ENCODE data around the gene HCK. TPM values are rescaled to one million over a fixed set of nuclear protein-coding genes. Genes with fewer than 3 reads are reported as not detected.

HCK gene
- total RNA-seq, 1 experiment from 2014 or later: 1.3 TPM

DNA sequence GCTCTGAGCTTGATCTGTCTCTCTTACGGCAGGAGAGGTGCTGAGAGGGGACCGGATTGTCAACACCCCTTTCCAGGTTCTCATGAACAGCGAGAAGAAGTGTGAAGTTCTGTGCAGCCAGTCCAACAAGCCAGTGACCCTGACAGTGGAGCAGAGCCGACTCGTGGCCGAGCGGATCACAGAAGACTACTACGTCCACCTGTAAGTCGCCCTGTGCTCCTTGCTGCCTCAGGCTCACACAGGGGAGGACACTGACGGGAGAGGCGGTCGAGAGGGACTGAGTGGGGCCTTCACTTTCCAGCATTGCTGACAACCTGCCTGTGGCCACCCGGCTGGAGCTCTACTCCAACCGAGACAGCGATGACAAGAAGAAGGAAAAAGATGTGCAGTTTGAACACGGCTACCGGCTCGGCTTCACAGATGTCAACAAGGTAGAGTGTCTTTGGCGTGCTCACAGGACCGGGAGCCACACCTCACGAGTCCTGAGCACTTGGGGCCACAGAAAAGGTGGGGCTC lies 89.5 kb downstream of the HCK start:
- no peaks in the 10 kb centered on the region for H3K9me3 Mint-ChIP-seq
- TF ChIP-seq KAT7 (CRISPR knock-in tag; IDR thresholded peaks at IDR 0.05; ENCODE audit: borderline replicate concordance): no peak
- no peak for TF ChIP-seq ZNF396 (CRISPR knock-in tag; IDR thresholded peaks at IDR 0.05; ENCODE audit: borderline replicate concordance)
- TF ChIP-seq, protein P1, sequence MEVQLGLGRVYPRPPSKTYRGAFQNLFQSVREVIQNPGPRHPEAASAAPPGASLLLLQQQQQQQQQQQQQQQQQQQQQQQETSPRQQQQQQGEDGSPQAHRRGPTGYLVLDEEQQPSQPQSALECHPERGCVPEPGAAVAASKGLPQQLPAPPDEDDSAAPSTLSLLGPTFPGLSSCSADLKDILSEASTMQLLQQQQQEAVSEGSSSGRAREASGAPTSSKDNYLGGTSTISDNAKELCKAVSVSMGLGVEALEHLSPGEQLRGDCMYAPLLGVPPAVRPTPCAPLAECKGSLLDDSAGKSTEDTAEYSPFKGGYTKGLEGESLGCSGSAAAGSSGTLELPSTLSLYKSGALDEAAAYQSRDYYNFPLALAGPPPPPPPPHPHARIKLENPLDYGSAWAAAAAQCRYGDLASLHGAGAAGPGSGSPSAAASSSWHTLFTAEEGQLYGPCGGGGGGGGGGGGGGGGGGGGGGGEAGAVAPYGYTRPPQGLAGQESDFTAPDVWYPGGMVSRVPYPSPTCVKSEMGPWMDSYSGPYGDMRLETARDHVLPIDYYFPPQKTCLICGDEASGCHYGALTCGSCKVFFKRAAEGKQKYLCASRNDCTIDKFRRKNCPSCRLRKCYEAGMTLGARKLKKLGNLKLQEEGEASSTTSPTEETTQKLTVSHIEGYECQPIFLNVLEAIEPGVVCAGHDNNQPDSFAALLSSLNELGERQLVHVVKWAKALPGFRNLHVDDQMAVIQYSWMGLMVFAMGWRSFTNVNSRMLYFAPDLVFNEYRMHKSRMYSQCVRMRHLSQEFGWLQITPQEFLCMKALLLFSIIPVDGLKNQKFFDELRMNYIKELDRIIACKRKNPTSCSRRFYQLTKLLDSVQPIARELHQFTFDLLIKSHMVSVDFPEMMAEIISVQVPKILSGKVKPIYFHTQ (CRISPR knock-in tag; IDR thresholded peaks at IDR 0.05): no peak
- no peak for TF ChIP-seq TP53 (CRISPR knock-in tag; IDR thresholded peaks at IDR 0.05)
- no peak for TF ChIP-seq MYBL2 (CRISPR knock-in tag; IDR thresholded peaks at IDR 0.05)
- no peak for TF ChIP-seq CREB1 (CRISPR knock-in tag; IDR thresholded peaks at IDR 0.05)
- no peak for TF ChIP-seq ZNF219 (CRISPR knock-in tag; IDR thresholded peaks at IDR 0.05; ENCODE audit: borderline replicate concordance)
- TF ChIP-seq ZNF416 (CRISPR knock-in tag; IDR thresholded peaks at IDR 0.05): no peak
- TF ChIP-seq, protein P2, sequence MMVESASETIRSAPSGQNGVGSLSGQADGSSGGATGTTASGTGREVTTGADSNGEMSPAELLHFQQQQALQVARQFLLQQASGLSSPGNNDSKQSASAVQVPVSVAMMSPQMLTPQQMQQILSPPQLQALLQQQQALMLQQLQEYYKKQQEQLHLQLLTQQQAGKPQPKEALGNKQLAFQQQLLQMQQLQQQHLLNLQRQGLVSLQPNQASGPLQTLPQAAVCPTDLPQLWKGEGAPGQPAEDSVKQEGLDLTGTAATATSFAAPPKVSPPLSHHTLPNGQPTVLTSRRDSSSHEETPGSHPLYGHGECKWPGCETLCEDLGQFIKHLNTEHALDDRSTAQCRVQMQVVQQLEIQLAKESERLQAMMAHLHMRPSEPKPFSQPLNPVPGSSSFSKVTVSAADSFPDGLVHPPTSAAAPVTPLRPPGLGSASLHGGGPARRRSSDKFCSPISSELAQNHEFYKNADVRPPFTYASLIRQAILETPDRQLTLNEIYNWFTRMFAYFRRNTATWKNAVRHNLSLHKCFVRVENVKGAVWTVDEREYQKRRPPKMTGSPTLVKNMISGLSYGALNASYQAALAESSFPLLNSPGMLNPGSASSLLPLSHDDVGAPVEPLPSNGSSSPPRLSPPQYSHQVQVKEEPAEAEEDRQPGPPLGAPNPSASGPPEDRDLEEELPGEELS (CRISPR knock-in tag; IDR thresholded peaks at IDR 0.05): no peak
- TF ChIP-seq, protein P3, sequence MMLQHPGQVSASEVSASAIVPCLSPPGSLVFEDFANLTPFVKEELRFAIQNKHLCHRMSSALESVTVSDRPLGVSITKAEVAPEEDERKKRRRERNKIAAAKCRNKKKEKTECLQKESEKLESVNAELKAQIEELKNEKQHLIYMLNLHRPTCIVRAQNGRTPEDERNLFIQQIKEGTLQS (CRISPR knock-in tag; conservative IDR thresholded peaks at IDR 0.05): no peak
- TF ChIP-seq ATF1 (CRISPR knock-in tag; IDR thresholded peaks at IDR 0.05): no peak
- TF ChIP-seq GRHL2 (CRISPR knock-in tag; IDR thresholded peaks at IDR 0.05; ENCODE audit: insufficient replicate concordance, severe bottlenecking): no peak
- DNase-seq (ENCODE audit: low spot score) (no peak), ATAC-seq (no peak)
- H3K4me3 Mint-ChIP-seq: no peak overlapping the region
- no peak overlapping the region; the same call in 1 of the 2 replicates for H3K27ac Mint-ChIP-seq
- no peaks in the 10 kb centered on the region for H3K27me3 Mint-ChIP-seq (ENCODE audit: low read depth)
- CTCF ChIA-PET: no interaction called here
- POLR2A ChIA-PET: no interaction called here
- peaks cover 78% of the 10 kb centered on the region for H3K36me3 Mint-ChIP-seq
- no peaks in the 10 kb centered on the region for H3K4me1 Mint-ChIP-seq

DNA sequence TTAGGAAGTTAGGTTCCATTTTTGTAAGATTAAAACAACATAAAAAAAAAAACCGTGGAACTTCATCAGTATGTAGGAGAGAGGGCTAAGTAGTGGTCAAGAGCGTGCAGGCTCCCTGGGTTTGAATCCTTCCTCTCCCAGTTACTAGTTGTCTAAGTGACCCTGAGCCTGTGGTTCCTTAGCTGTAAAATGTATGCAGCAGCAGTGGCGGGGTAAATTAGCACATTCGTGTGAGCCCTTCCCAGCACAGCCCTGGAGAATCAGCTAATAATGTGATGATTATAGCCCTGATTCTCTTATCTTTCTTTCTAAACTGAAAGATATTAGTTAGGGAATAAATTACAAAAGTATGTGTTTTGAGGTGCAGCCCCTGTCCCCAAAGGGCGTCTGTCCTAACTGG lies 90.0 kb downstream of the HCK start:
- ChIA-PET CTCF (no interaction called here), POLR2A (no interaction called here)
- TF ChIP-seq, protein P4, sequence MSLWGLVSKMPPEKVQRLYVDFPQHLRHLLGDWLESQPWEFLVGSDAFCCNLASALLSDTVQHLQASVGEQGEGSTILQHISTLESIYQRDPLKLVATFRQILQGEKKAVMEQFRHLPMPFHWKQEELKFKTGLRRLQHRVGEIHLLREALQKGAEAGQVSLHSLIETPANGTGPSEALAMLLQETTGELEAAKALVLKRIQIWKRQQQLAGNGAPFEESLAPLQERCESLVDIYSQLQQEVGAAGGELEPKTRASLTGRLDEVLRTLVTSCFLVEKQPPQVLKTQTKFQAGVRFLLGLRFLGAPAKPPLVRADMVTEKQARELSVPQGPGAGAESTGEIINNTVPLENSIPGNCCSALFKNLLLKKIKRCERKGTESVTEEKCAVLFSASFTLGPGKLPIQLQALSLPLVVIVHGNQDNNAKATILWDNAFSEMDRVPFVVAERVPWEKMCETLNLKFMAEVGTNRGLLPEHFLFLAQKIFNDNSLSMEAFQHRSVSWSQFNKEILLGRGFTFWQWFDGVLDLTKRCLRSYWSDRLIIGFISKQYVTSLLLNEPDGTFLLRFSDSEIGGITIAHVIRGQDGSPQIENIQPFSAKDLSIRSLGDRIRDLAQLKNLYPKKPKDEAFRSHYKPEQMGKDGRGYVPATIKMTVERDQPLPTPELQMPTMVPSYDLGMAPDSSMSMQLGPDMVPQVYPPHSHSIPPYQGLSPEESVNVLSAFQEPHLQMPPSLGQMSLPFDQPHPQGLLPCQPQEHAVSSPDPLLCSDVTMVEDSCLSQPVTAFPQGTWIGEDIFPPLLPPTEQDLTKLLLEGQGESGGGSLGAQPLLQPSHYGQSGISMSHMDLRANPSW (CRISPR knock-in tag; conservative IDR thresholded peaks at IDR 0.05; ENCODE audit: low read depth): no peak
- no peak for TF ChIP-seq ATF1 (CRISPR knock-in tag; IDR thresholded peaks at IDR 0.05)
- no peak for TF ChIP-seq GTF2I (CRISPR knock-in tag; conservative IDR thresholded peaks at IDR 0.05)
- TF ChIP-seq FOXK1 (CRISPR knock-in tag; IDR thresholded peaks at IDR 0.05): no peak
- TF ChIP-seq, protein P5, sequence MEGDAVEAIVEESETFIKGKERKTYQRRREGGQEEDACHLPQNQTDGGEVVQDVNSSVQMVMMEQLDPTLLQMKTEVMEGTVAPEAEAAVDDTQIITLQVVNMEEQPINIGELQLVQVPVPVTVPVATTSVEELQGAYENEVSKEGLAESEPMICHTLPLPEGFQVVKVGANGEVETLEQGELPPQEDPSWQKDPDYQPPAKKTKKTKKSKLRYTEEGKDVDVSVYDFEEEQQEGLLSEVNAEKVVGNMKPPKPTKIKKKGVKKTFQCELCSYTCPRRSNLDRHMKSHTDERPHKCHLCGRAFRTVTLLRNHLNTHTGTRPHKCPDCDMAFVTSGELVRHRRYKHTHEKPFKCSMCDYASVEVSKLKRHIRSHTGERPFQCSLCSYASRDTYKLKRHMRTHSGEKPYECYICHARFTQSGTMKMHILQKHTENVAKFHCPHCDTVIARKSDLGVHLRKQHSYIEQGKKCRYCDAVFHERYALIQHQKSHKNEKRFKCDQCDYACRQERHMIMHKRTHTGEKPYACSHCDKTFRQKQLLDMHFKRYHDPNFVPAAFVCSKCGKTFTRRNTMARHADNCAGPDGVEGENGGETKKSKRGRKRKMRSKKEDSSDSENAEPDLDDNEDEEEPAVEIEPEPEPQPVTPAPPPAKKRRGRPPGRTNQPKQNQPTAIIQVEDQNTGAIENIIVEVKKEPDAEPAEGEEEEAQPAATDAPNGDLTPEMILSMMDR (IDR thresholded peaks at IDR 0.05): no peak
- Mint-ChIP-seq H3K4me3 (no peak overlapping the region), H3K9me3 (no peaks in the 10 kb centered on the region), H3K4me1 (no peaks in the 10 kb centered on the region), H3K36me3 (peaks cover 81% of the 10 kb centered on the region), H3K27ac (no peak overlapping the region), H3K27me3 (ENCODE audit: low read depth) (no peaks in the 10 kb centered on the region)
- DNase-seq (ENCODE audit: low spot score) (no peak), ATAC-seq (no peak)

Measured in WTC11 (cell line).